Activated T-cell treated with anti-CD3 and anti-CD28 coated beads, Interleukin-2, amount 50 U/mL, for 48 hours (primary cell): Measurements from ENCODE around the gene TRAPPC6A.

ENCODE experiments used
- DNase-seq, 2 experiments: peaks; one replicate each; pipeline ENCODE4 v3.0.0-alpha.2; 2020

The TRAPPC6A gene

GRCh38 chr19:45161738-45162607 lies 16.1 kb downstream of the TRAPPC6A start:
- no peak for DNase-seq

GRCh38 chr19:45160870-45161737 lies 16.9 kb downstream of the TRAPPC6A start, which contains the start of gene NKPD1:
Gene NKPD1, minus strand, starts transcription at chr19:45160982. Its CDS starts 832 bp downstream, at chr19:45160150.
- no peak for DNase-seq

- DNase-seq = no peak
Measured at GRCh38 chr19:45159971-45160324, 18.1 kb downstream of the TRAPPC6A start.

- DNase-seq = no peak
Measured at GRCh38 chr19:45159210-45159970, 18.6 kb downstream of the TRAPPC6A start.

GRCh38 chr19:45158503-45159209 lies 19.4 kb downstream of the TRAPPC6A start:
- DNase-seq = no peak

- no peak for DNase-seq
Measured at GRCh38 chr19:45156751-45157150, 21.3 kb downstream of the TRAPPC6A start.

- DNase-seq = no peak
Measured at GRCh38 chr19:45156011-45156630, 21.9 kb downstream of the TRAPPC6A start.

GRCh38 chr19:45154064-45154827 lies 23.8 kb downstream of the TRAPPC6A start:
- DNase-seq = peak; percentile 42 to 43

- DNase-seq = peak; percentile 47 to 62
Measured at GRCh38 chr19:45153339-45154063, 24.5 kb downstream of the TRAPPC6A start.

GRCh38 chr19:45152504-45153338 lies 25.3 kb downstream of the TRAPPC6A start:
- peak; percentile 59 to 67 for DNase-seq

GRCh38 chr19:45151821-45152503 lies 26.1 kb downstream of the TRAPPC6A start:
- DNase-seq = no peak

- no peak for DNase-seq
Measured at GRCh38 chr19:45151320-45151719, 26.7 kb downstream of the TRAPPC6A start.

- DNase-seq = no peak
Measured at GRCh38 chr19:45150751-45151281, 27.2 kb downstream of the TRAPPC6A start.

- no peak for DNase-seq
Measured at GRCh38 chr19:45150180-45150579, 27.9 kb downstream of the TRAPPC6A start.

- no peak for DNase-seq
Measured at GRCh38 chr19:45149129-45149528, 28.9 kb downstream of the TRAPPC6A start.

GRCh38 chr19:45147835-45148676 lies 30.0 kb downstream of the TRAPPC6A start:
- no peak for DNase-seq

GRCh38 chr19:45146741-45147205 lies 31.3 kb downstream of the TRAPPC6A start:
- DNase-seq = no peak
